HEK293 (cell line): ENCODE measurements around the gene DIPK2B.

Experiments
- CTCF ChIA-PET: fragments of 350-600 bp; formaldehyde crosslinking; extraction: SDS; loops from one replicate; lab custom pipeline; 2021; ENCODE audit warnings: antibody characterized with exemption; lab: Yijun Ruan, JAX
- POLR2A ChIA-PET: fragments of 300-600 bp; formaldehyde crosslinking; extraction: SDS; loops from one replicate; lab custom pipeline; 2020; ENCODE audit warnings: antibody characterized with exemption, inconsistent platforms; lab: Yijun Ruan, JAX
- H3K27ac ChIP-seq: fragments of 200-500 bp; sonication (Bioruptor generic); 2 replicates; pipeline ENCODE4 v1.5.1; 2014; ENCODE audit warnings: low read depth, low read length, control low read depth, inconsistent platforms; ENCODE audit errors: extremely low read depth
- H3K36me3 ChIP-seq, 2 experiments: fragments of 200-500 bp in 1 of 2; sonication (Bioruptor generic) in 1 of 2; 1 replicate in 1 of 2; 2 replicates in 1 of 2; pipeline ENCODE4 v1.5.1; 2014 to 2017; ENCODE audit warnings: inconsistent platforms in 2 of 2, low read length in 2 of 2; ENCODE audit not compliant: control insufficient read depth in 2 of 2, insufficient read depth in 1 of 2
- H3K4me1 ChIP-seq: fragments of 200-500 bp; sonication (Bioruptor generic); 2 replicates; pipeline ENCODE4 v1.5.1; 2014; ENCODE audit warnings: mild to moderate bottlenecking, low read length, inconsistent platforms; ENCODE audit not compliant: control insufficient read depth, insufficient read depth
- H3K4me3 ChIP-seq: 2 replicates; pipeline ENCODE4 v1.5.1; 2011; ENCODE audit warnings: low read depth, mild to moderate bottlenecking, control low read depth, low read length, moderate library complexity
- H3K9me3 ChIP-seq: fragments of 200-500 bp; sonication (Bioruptor generic); 2 replicates; pipeline ENCODE4 v1.5.1; 2014; ENCODE audit warnings: low read depth, low read length, inconsistent platforms; ENCODE audit not compliant: control insufficient read depth, insufficient read depth
- KLF9 ChIP-seq: fragments of 450-650 bp; formaldehyde crosslinking; IDR thresholded peaks from 2 replicates; pipeline ENCODE4 v1.5.1; 2016; ENCODE audit warnings: missing biosample characterization, missing genetic modification characterization, low read depth
- OSR2 ChIP-seq: fragments of 450-650 bp; formaldehyde crosslinking; IDR thresholded peaks from 2 replicates; pipeline ENCODE4 v1.5.1; 2016; ENCODE audit warnings: missing biosample characterization, missing genetic modification characterization
- SALL2 ChIP-seq: fragments of 450-650 bp; formaldehyde crosslinking; IDR thresholded peaks from 2 replicates; pipeline ENCODE4 v1.5.0; 2017; ENCODE audit warnings: missing biosample characterization, mild to moderate bottlenecking, missing genetic modification characterization, borderline replicate concordance
- SETDB1 ChIP-seq: IDR thresholded peaks from one replicate; pipeline ENCODE4 v1.6.1; 2017; ENCODE audit warnings: mild to moderate bottlenecking, low read length, moderate library complexity, mixed read lengths; ENCODE audit not compliant: insufficient read length
- TRIM28 ChIP-seq: IDR thresholded peaks from 2 replicates; pipeline ENCODE4 v1.6.1; 2011; ENCODE audit warnings: low read length, control low read depth, borderline replicate concordance
- ZNF16 ChIP-seq: fragments of 450-650 bp; formaldehyde crosslinking; IDR thresholded peaks from 2 replicates; pipeline ENCODE4 v1.5.1; 2016; ENCODE audit warnings: low read depth, missing biosample characterization, missing genetic modification characterization
- ZNF184 ChIP-seq: fragments of 450-650 bp; IDR thresholded peaks from 2 replicates; pipeline ENCODE4 v1.5.1; 2018; ENCODE audit warnings: missing biosample characterization, mild to moderate bottlenecking, missing genetic modification characterization
- ZNF239 ChIP-seq: fragments of 450-650 bp; formaldehyde crosslinking; IDR thresholded peaks from 2 replicates; pipeline ENCODE4 v1.5.1; 2016; ENCODE audit warnings: missing biosample characterization, missing genetic modification characterization
- ZNF311 ChIP-seq: fragments of 450-650 bp; formaldehyde crosslinking; IDR thresholded peaks from 2 replicates; pipeline ENCODE4 v1.5.1; 2017; ENCODE audit warnings: missing biosample characterization, missing genetic modification characterization, borderline replicate concordance
- ZNF391 ChIP-seq: fragments of 450-650 bp; formaldehyde crosslinking; IDR thresholded peaks from 2 replicates; pipeline ENCODE4 v1.5.1; 2016; ENCODE audit warnings: low read depth, missing biosample characterization, missing genetic modification characterization, borderline replicate concordance
- ZNF426 ChIP-seq: fragments of 450-650 bp; formaldehyde crosslinking; IDR thresholded peaks from 2 replicates; pipeline ENCODE4 v1.5.1; 2017; ENCODE audit warnings: missing biosample characterization, missing genetic modification characterization, mild to moderate bottlenecking, inconsistent platforms, moderate library complexity
- ZNF558 ChIP-seq: fragments of 450-650 bp; formaldehyde crosslinking; IDR thresholded peaks from 2 replicates; pipeline ENCODE4 v1.5.1; 2016; ENCODE audit warnings: missing biosample characterization, missing genetic modification characterization
- ZNF571 ChIP-seq: fragments of 450-650 bp; formaldehyde crosslinking; IDR thresholded peaks from 2 replicates; pipeline ENCODE4 v1.5.0; 2017; ENCODE audit warnings: missing biosample characterization, missing genetic modification characterization
- ZNF610 ChIP-seq: fragments of 450-650 bp; formaldehyde crosslinking; IDR thresholded peaks from 2 replicates; pipeline ENCODE4 v1.5.1; 2016; ENCODE audit warnings: missing biosample characterization, missing genetic modification characterization, borderline replicate concordance
- ZNF660 ChIP-seq: fragments of 450-650 bp; IDR thresholded peaks from 2 replicates; pipeline ENCODE4 v1.5.1; 2018; ENCODE audit warnings: missing biosample characterization, mild to moderate bottlenecking, missing genetic modification characterization
- ZNF677 ChIP-seq: fragments of 450-650 bp; IDR thresholded peaks from 2 replicates; pipeline ENCODE4 v1.5.0; 2018; ENCODE audit warnings: missing biosample characterization, mild to moderate bottlenecking, missing genetic modification characterization, moderate library complexity
- ZNF701 ChIP-seq: fragments of 450-650 bp; formaldehyde crosslinking; IDR thresholded peaks from 2 replicates; pipeline ENCODE4 v1.5.1; 2016; ENCODE audit warnings: missing biosample characterization, missing genetic modification characterization
- TF ChIP-seq, protein P1 (sequence below): fragments of 450-650 bp; formaldehyde crosslinking; IDR thresholded peaks from 2 replicates; pipeline ENCODE4 v1.5.1; 2017; ENCODE audit warnings: missing biosample characterization, missing genetic modification characterization
- TF ChIP-seq, protein P2 (sequence below): fragments of 450-650 bp; IDR thresholded peaks from 2 replicates; pipeline ENCODE4 v1.5.1; 2018; ENCODE audit warnings: missing biosample characterization, mild to moderate bottlenecking, missing genetic modification characterization
- TF ChIP-seq, protein P3 (sequence below): fragments of 450-650 bp; formaldehyde crosslinking; IDR thresholded peaks from 2 replicates; pipeline ENCODE4 v1.5.1; 2016; ENCODE audit warnings: missing biosample characterization, missing genetic modification characterization
- TF ChIP-seq, protein P4 (sequence below): sonication (generic); formaldehyde crosslinking; IDR thresholded peaks from 2 replicates; pipeline ENCODE4 v1.8.1; 2022; ENCODE audit warnings: mild to moderate bottlenecking, moderate library complexity, missing genetic modification reagents
- TF ChIP-seq, protein P5 (sequence below): fragments of 450-650 bp; formaldehyde crosslinking; IDR thresholded peaks from 2 replicates; pipeline ENCODE4 v1.5.1; 2017; ENCODE audit warnings: missing biosample characterization, missing genetic modification characterization
- TF ChIP-seq, protein P6 (sequence below): fragments of 450-650 bp; formaldehyde crosslinking; IDR thresholded peaks from 2 replicates; pipeline ENCODE4 v1.5.1; 2016; ENCODE audit warnings: missing biosample characterization, missing genetic modification characterization

DIPK2B gene

DNA sequence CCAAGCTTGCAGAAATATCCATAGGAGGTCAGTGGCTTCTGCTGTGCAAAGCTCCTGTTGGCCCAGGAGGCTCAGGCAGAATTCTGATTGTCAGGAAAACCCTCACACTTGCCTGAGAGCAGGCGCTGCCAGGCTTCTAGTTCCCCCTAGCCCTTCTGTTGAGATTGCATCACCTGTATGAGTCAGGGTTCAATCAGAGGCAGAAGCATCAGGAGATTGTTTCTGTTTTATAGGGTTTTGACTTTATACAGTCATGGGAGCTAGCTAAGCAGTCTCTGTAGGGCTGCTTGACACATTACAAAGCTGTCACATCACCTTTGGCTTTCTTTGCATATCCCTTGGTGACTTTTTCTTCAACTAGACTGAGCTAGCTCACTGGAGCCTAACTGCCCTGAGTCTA is 27.8 kb downstream of the DIPK2B start (continued):
- TF ChIP-seq, protein P1, sequence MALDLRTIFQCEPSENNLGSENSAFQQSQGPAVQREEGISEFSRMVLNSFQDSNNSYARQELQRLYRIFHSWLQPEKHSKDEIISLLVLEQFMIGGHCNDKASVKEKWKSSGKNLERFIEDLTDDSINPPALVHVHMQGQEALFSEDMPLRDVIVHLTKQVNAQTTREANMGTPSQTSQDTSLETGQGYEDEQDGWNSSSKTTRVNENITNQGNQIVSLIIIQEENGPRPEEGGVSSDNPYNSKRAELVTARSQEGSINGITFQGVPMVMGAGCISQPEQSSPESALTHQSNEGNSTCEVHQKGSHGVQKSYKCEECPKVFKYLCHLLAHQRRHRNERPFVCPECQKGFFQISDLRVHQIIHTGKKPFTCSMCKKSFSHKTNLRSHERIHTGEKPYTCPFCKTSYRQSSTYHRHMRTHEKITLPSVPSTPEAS (tag by site-specific recombination): no peak
- no peak for TF ChIP-seq ZNF311 (tag by site-specific recombination)
- peak; percentile 89 for TF ChIP-seq SETDB1
- TF ChIP-seq ZNF558: no peak
- no peak for TF ChIP-seq ZNF184 (tag by site-specific recombination)
- no peak for TF ChIP-seq KLF9
- peak; percentile 56 for TF ChIP-seq OSR2 (tag by site-specific recombination)
- TF ChIP-seq ZNF677 (tag by site-specific recombination): no peak
- 0 out of 2 replicates have a peak, but pooled peaks have one; percentile 43 for TF ChIP-seq ZNF660
- no peak for TF ChIP-seq ZNF16 (tag by site-specific recombination)
- peak; percentile 51; the same call in 1 of the 2 replicates for TF ChIP-seq TRIM28
- TF ChIP-seq ZNF610 (tag by site-specific recombination): no peak
- TF ChIP-seq, protein P2, sequence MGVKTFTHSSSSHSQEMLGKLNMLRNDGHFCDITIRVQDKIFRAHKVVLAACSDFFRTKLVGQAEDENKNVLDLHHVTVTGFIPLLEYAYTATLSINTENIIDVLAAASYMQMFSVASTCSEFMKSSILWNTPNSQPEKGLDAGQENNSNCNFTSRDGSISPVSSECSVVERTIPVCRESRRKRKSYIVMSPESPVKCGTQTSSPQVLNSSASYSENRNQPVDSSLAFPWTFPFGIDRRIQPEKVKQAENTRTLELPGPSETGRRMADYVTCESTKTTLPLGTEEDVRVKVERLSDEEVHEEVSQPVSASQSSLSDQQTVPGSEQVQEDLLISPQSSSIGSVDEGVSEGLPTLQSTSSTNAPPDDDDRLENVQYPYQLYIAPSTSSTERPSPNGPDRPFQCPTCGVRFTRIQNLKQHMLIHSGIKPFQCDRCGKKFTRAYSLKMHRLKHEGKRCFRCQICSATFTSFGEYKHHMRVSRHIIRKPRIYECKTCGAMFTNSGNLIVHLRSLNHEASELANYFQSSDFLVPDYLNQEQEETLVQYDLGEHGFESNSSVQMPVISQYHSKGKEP: no peak
- TF ChIP-seq, protein P3, sequence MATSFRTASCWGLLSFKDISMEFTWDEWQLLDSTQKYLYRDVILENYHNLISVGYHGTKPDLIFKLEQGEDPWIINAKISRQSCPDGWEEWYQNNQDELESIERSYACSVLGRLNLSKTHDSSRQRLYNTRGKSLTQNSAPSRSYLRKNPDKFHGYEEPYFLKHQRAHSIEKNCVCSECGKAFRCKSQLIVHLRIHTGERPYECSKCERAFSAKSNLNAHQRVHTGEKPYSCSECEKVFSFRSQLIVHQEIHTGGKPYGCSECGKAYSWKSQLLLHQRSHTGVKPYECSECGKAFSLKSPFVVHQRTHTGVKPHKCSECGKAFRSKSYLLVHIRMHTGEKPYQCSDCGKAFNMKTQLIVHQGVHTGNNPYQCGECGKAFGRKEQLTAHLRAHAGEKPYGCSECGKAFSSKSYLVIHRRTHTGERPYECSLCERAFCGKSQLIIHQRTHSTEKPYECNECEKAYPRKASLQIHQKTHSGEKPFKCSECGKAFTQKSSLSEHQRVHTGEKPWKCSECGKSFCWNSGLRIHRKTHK (tag by site-specific recombination): no peak
- TF ChIP-seq ZNF701 (tag by site-specific recombination): no peak
- TF ChIP-seq, protein P4, sequence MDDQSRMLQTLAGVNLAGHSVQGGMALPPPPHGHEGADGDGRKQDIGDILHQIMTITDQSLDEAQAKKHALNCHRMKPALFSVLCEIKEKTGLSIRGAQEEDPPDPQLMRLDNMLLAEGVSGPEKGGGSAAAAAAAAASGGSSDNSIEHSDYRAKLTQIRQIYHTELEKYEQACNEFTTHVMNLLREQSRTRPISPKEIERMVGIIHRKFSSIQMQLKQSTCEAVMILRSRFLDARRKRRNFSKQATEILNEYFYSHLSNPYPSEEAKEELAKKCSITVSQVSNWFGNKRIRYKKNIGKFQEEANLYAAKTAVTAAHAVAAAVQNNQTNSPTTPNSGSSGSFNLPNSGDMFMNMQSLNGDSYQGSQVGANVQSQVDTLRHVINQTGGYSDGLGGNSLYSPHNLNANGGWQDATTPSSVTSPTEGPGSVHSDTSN: no peak

DNA sequence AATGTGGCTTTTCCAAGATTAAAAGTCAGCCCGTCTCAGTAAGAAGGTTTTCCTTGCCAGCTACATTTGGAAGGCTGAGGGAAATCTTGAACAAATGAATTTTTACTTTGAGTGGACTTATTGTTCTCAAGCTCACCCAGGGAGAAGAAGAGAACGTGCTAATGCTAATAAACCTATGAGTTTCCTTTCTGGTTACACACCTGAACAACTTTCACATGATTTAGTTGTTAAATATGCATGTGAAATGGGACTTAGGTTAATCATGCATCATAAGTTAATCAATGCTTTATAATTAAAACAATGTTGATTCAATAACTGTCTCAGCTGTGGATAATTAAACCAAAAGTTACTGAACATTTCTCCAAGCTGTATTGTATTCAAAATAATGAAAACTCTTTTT is 33.9 kb downstream of the DIPK2B start:
- Histone ChIP-seq H3K27ac (no peak overlapping the region), H3K9me3 (no peaks in the 10 kb centered on the region), H3K36me3 (no peaks in the 10 kb centered on the region), H3K4me1 (no peaks in the 10 kb centered on the region), H3K4me3 (no peak overlapping the region)
- ChIA-PET CTCF (interaction anchor here (0.6 to 0.8 kb wide), 2 partner anchors 21 to 878 kb away, joined by 3 to 5 read pairs; no protein-coding TSS in a partner anchor), POLR2A (no interaction called here)
- TF ChIP-seq, protein P5, sequence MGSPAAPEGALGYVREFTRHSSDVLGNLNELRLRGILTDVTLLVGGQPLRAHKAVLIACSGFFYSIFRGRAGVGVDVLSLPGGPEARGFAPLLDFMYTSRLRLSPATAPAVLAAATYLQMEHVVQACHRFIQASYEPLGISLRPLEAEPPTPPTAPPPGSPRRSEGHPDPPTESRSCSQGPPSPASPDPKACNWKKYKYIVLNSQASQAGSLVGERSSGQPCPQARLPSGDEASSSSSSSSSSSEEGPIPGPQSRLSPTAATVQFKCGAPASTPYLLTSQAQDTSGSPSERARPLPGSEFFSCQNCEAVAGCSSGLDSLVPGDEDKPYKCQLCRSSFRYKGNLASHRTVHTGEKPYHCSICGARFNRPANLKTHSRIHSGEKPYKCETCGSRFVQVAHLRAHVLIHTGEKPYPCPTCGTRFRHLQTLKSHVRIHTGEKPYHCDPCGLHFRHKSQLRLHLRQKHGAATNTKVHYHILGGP (tag by site-specific recombination): no peak
- no peak for TF ChIP-seq ZNF426 (tag by site-specific recombination)
- TF ChIP-seq SALL2 (tag by site-specific recombination): no peak
- TF ChIP-seq ZNF391 (tag by site-specific recombination): no peak
- no peak for TF ChIP-seq ZNF571 (tag by site-specific recombination)
- no peak for TF ChIP-seq ZNF239 (tag by site-specific recombination)
- TF ChIP-seq, protein P6, sequence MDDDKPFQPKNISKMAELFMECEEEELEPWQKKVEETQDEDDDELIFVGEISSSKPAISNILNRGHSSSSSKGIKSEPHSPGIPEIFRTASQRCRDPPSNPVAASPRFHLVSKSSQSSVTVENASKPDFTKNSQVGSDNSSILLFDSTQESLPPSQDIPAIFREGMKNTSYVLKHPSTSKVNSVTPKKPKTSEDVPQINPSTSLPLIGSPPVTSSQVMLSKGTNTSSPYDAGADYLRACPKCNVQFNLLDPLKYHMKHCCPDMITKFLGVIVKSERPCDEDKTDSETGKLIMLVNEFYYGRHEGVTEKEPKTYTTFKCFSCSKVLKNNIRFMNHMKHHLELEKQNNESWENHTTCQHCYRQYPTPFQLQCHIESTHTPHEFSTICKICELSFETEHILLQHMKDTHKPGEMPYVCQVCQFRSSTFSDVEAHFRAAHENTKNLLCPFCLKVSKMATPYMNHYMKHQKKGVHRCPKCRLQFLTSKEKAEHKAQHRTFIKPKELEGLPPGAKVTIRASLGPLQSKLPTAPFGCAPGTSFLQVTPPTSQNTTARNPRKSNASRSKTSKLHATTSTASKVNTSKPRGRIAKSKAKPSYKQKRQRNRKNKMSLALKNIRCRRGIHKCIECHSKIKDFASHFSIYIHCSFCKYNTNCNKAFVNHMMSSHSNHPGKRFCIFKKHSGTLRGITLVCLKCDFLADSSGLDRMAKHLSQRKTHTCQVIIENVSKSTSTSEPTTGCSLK (tag by site-specific recombination): no peak
